ENCODE measurements around the gene PSME3IP1. TPM values are rescaled to one million over a fixed set of nuclear protein-coding genes. Genes with fewer than 3 reads are reported as not detected.

PSME3IP1 gene
- total RNA-seq, 1 experiment from 2014 or later, result 103 TPM

GRCh38 chr16:57159447-57159846 lies 26.4 kb downstream of the PSME3IP1 start:
- Histone ChIP-seq H3K4ac (ENCODE audit: low read depth, low read length) (no peak overlapping the region), H3K56ac (ENCODE audit: insufficient read length, low read depth, low read length) (no peak overlapping the region), H3K27ac (ENCODE audit: insufficient read length, low read depth, low read length) (no peak overlapping the region), H3K4me2 (ENCODE audit: insufficient read depth, insufficient read length, low read length) (no peak overlapping the region), H4K8ac (replicated peaks; ENCODE audit: insufficient read length, low read depth, low read length) (no peak overlapping the region), H3K27me3 (ENCODE audit: insufficient read depth, low read length) (no peaks in the 10 kb centered on the region), H3K23ac (ENCODE audit: insufficient read length, low read depth, low read length) (no peak overlapping the region), H3T11ph (ENCODE audit: low read length) (no peak overlapping the region), H3K79me2 (ENCODE audit: insufficient read depth, low read length) (no peaks in the 10 kb centered on the region), H2BK12ac (ENCODE audit: insufficient read length, low read depth, low read length) (no peak overlapping the region), H2BK20ac (ENCODE audit: low read depth, low read length, poor library complexity, severe bottlenecking) (no peak overlapping the region), H3K23me2 (ENCODE audit: insufficient read length, low read depth, low read length, poor library complexity, severe bottlenecking) (no peaks in the 10 kb centered on the region), H3K4me1 (ENCODE audit: insufficient read depth, low read length) (peaks cover 4% of the 10 kb centered on the region; the same call in 1 of the 2 replicates), H3K79me1 (ENCODE audit: insufficient read depth, low read depth, low read length, poor library complexity, severe bottlenecking) (no peaks in the 10 kb centered on the region), H3K18ac (ENCODE audit: insufficient read length, low read depth, low read length) (no peak overlapping the region), H4K20me1 (ENCODE audit: control insufficient read depth, insufficient read depth, insufficient read length) (no peaks in the 10 kb centered on the region), H3K14ac (ENCODE audit: insufficient read depth, low read length) (no peak overlapping the region), H2BK15ac (ENCODE audit: low read depth, low read length) (no peak overlapping the region), H4K5ac (ENCODE audit: insufficient read length, low read depth, low read length) (no peak overlapping the region), H2BK120ac (ENCODE audit: low read depth, low read length, poor library complexity, severe bottlenecking) (no peak overlapping the region), H4K91ac (ENCODE audit: insufficient read length, low read depth, low read length) (no peak overlapping the region), H2BK5ac (ENCODE audit: insufficient read length, low read length) (no peak overlapping the region), H3K9ac (ENCODE audit: extremely low read depth, insufficient read length, low read length) (no peak overlapping the region), H2AFZ (ENCODE audit: low read length) (no peak overlapping the region), H3K9me3 (ENCODE audit: control insufficient read depth, low read depth, low read length) (no peaks in the 10 kb centered on the region), H2AK5ac (ENCODE audit: insufficient read length, low read length) (no peak overlapping the region)
- Mint-ChIP-seq H3K9me3 (no peaks in the 10 kb centered on the region), H3K27ac (peak overlapping the region; percentile 73 to 93 (median 90)), H3K27me3 (ENCODE audit: low read depth) (no peaks in the 10 kb centered on the region), H3K4me3 (peak overlapping the region in 1 of 2 experiments; percentile 33; a peak in 3 of 5 replicates), H3K36me3 (ENCODE audit: insufficient read depth in 1 of 3, low read depth in 3 of 3) (peaks cover 33 to 81% (median 65%) of the 10 kb centered on the region in 3 experiments), H3K4me1 (peaks cover 10 to 17% of the 10 kb centered on the region in 2 experiments)
- no peak for DNase-seq
- TF ChIP-seq CTCF (conservative IDR thresholded peaks at IDR 0.05), result no peak
- WGBS (ENCODE audit: extremely low coverage, insufficient read length, low lambda C conversion rate), result no CpG with 5 or more reads among the region's 4 CpGs

Data from H9 (cell line).